HG03196 (cell line): ENCODE data around the gene GDF7.

Experiments
- ATAC-seq: cut with Tn5 transposase; IDR thresholded peaks from one replicate; pipeline ENCODE4 v1.9.1; 2021; ENCODE audit not compliant: unreplicated experiment

The GDF7 gene

DNA sequence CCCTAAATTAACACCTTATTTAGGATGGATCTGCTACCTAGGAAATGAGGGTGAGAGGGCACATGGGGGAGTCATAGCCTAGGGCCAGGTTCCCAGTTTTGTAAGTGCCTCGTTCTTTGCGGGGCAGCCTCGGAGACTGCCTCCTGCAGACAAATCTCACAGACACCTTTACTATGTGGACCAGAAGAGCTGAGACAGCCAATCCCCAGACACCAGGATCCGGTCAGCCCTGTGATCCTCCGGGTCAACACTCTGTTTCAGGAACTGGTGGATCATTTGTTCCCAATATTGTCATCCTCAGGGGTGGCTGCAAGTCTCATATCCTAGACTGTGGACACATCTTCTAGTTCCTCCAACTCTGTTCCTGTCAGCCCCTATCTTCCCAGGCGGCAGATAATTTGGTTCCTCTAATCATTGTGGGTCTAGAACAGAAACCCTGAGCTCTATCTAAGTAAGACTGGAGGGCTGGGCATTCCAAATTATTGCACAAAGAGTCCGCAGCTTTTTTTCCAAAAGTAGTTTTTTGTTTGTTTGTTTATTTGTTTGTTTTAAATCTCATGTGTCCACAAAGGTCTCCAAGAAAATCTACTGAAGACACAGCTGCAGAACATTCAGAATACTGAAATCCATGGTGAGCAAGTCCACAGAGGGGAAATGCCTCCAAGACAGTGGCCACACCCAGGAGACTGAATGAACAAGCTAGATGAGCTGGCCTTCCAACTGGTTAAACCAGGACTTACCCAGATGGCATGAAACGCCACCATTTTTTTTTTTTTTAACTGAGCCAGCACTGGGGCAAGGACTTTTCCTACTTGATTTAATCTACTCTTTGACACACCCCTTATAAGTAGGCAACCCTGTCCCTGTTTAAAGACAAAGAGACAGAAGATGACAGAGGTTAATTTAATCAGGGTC, 6.2 kb upstream of the GDF7 start:
- ATAC-seq = no peak

DNA sequence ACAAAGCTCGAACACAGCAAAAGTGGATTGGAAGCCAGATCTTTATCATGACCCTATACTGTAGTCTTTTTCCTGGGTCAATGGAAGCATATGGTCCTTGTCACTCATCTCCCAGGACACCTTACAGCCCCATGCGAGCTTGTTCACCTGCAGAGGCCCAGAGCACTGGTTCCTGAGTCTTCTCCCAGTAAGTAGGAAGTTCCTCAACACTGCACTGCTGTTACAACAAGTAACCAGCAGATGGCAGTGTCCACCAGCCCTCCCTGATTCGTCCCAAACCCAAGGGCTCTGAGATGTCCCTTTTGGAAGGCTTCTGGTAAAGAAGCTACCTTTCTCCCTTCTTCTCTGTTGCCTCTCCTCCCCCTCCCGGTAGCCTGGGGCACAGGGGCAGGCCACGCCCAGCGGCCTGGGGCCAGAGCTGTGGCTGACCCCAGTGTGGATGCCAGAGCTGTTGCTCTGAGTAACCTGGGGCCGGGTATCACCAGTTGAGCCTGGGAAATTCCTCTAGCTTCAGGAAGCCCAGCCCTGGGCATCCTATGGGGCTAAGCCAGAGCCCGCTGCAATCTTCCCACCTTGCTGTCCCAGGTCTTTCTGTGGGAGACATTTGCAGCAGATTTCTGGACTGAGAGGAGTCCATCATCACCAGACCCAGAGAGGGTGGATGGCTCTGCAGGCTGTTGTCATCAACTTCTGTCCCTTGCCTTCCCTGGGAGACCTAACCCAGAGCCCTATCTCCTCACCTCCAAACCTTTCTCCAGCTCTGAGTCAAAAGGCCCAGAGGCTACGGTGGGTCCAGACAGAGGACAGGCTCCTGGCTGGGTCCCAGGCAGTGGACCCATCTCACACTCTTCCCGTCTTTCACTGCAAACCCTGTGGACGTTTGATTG, 5.3 kb upstream of the GDF7 start:
- ATAC-seq = peak; percentile 67

DNA sequence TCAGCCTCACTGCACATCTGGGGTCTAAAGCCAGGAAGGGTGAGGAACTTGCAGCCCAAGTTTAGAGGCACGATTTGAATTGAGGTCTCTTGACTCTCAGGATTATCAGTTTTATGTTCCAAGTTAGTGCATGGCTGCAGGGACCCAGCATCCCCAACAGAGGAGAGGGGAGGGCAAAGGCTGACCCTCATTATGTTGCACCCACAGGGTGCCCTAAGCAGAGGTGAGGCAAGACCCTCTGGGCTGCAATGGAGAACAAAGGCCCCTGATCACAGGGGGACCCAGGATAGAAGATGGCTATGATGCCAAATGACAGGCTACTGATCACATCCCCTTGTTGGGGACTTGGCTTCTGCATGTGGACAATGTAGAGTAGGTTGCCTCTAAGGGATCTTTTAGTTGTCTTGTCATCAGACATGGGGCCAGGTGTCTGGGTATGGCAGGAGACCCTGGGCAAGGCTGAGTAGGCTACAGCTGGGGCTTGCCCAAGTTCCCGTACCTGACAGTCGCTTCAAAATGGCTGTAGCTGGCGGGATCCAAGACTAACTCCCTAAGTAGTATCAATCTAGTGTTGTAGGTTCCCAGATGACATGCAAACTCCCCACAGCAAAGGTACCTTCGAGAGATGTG, 4.5 kb upstream of the GDF7 start:
- ATAC-seq = no peak

DNA sequence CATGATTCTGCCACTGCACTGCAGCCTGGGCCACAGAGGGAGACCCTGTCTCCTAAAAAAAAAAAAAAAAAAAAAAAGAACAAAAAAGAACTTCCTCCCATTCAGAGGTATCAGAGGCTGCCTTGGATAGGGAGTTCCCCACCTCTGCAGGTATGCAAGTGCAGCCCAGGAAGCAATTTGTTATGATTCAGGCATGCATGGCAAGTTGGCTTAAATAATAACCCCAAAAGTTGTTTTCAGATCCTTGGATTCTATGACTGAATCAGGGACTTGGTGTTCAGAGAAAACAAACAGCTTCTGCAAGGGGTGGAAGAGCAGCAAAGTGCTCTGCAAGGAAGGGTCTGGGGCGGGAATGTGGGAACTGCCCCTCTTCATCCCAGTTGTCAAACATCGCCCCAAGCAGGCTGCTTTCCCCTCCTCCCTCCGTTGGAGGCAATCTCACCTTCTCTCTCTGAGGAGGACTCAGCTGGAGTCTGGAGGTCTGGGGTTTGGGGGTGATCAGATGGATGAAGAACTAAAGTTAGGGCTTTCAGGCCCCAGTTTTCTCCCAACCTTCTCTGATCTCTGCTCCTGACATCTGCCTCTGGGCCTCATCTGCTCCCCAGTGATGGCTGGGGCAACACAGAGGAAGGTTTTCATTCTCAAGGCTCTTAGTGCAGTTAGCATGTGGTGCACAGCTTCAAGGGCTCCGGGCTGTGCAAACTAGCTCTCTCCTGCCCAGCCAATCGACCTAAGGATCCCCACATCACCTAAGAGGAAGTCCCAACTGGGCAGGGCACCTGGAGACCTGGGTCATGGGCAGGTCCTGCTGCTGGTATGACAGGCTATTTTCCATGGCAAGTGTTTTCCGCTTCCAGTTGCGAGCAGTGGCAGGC, 3.5 kb upstream of the GDF7 start:
- ATAC-seq = no peak

DNA sequence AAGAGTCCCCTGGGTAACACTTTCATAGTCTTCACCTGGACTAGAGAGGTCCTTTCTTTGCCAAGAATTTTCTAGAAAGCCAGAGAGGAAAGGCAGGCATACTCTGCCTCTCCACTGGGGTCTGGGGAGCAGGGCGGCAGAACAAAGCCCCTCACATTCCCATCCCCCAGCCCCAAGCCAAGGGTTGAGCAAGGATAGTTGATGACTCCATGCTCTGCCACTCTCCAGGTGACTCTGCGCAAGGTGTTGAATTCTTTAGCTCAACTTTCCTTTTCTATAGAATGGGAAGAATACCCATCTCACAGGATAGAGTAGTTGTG, 2.9 kb upstream of the GDF7 start:
- no peak for ATAC-seq

DNA sequence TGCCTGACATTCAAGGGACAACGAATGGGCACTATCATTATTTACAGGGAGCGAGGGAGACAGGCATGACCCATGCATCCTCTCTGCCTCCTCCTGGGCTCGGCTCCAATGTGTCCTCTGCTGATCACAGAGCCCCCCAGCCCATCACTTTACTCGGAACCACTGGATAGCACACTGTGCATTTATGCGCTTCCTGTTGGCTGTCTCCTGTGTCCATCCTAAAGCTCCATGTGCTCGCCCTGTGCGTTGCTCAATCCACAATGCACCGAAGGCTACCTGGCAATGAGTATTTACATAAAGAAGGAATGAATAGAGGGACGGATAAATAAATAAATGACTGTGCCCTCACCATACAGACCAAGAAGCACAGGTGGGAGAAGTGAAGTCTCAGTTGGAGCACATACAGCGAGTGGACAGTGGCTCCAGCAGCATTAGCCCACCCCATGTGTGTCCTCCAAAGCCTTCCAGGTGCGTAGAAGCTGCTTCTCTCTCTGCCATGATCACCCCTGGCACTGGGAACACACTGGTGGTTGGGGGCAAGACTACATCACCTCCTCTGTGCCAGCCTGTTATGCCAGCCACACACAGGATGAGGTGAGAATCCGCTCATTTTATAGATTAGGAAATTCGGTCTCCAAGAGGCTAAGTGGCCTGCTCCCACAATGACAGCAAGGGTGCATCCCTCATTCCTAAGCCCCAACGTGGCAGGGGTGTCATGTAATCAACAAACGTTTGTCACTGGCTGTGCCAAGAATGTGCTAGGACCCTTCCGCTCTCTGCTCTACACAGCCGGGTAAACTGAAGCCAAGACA, 2.3 kb upstream of the GDF7 start:
- ATAC-seq = no peak

DNA sequence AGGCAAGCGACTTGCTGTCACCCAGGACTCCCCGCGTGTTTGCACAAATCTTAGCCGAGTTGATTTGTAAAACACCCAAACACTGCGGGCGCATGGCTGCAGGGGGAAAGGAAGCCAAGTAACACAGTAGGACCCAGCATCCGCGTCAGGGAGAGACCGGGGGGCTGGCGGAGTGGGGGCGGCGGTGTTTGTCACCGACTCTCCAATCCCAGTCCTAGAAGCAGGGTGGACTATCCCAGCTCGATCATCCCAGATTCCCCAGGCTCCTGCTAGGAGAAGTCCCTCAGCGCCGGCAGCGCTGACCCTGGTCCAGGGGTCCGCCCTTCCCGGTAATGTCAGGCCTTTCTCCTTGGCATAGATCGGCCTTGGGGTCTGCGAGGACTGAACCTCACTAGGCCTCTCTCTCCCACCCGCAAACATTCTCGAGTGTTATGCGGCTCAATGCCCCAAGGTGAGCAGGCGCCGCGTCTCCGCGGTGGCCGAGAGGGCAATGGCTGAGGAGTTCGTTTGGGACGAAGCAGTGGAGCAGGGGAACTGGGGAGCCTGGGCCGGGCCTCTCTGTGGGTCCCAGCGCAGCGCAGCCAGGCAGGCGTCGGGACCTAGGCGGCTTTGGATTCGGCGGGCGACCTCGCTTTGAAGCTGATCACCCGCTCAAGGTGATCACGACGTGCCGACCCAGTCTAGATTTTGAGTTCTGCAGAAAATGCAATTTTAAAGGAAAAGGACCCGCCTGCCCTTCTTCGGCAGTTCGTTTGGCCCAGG, 1.5 kb upstream of the GDF7 start:
- no peak for ATAC-seq

DNA sequence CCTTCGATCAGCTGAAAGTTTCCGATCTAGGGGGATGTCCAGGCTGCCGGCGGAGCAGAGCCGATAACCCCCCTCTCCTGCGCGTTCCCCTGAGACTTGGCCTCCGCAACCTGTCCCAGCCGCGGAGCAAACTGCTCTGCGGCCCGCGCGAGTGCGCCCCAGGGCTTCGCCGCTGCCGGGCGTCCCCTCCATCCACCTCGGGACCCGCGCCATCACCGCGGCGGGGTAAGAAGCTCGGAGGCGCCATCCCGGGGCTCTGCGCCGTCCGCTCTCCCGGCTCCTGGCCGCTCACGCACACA, 990 bp upstream of the GDF7 start:
- ATAC-seq = no peak

DNA sequence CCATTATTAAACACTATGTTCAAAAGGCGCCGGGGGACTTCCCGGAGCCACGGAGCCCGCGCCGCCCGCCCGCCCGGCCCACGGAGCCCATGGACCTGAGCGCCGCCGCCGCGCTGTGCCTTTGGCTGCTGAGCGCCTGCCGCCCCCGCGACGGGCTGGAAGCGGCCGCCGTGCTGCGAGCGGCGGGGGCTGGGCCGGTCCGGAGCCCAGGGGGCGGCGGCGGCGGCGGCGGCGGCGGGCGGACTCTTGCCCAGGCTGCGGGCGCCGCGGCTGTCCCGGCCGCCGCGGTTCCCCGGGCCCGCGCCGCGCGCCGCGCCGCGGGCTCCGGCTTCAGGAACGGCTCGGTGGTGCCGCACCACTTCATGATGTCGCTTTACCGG, 197 bp downstream of the GDF7 start:
- no peak for ATAC-seq

DNA sequence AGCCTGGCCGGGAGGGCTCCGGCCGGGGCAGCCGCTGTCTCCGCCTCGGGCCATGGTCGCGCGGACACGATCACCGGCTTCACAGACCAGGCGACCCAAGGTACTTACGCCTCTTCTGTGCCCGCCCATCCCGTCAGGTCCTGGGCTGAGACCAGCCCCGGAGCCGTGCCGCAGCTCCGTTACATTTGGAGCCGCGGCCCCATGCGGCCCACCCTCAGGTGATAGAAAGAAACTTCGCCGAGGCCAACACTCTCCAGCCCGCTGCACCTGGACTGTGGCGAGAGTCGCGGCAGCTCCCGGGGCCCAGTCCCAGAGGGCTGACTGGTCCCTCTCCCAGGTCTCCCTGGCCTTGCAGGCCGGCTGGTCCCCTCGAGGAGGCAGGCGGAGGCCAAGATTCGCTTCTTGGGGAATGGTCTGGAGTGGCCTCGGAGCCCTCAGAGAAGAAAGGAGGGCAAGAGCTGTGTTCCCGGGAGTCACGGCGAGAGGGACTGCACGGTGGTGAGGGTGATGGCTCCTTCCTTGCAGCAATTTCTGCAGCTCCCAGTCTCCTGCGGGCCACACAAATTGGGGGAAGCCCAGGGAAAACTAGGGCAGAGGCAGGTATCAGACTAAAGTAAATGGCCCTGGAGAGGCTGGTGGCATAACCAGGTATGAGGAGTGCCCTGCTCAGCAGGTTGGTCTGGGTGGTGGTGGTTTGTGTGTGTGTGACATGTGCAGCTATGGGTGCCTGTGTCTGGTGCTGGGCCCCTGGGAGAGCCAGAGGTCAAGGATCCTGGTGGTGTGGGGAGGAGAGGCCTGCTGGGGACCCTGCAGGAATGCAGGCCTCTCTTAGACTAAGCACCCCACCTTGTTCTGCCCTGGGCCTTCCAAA, 822 bp downstream of the GDF7 start:
- no peak for ATAC-seq

DNA sequence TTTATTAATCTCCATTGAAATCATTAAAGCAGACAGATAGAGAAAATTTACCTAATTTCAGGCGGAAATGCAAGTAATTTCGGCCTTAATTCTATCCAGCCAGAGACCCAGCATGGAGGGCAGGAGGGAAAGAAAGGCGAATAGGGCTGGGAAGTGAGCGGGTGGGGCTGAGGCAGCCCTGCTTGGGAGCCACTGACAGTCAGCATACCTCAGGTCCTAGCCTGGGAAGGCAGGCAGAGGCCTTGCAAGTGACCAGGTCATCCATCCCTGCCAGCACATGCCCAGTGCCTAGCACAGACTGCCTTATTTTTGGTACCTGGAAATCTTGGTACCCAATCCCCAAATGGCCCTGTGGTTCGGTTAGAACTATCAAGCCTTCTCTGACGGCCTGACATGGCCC, 1.5 kb downstream of the GDF7 start:
- ATAC-seq = no peak

DNA sequence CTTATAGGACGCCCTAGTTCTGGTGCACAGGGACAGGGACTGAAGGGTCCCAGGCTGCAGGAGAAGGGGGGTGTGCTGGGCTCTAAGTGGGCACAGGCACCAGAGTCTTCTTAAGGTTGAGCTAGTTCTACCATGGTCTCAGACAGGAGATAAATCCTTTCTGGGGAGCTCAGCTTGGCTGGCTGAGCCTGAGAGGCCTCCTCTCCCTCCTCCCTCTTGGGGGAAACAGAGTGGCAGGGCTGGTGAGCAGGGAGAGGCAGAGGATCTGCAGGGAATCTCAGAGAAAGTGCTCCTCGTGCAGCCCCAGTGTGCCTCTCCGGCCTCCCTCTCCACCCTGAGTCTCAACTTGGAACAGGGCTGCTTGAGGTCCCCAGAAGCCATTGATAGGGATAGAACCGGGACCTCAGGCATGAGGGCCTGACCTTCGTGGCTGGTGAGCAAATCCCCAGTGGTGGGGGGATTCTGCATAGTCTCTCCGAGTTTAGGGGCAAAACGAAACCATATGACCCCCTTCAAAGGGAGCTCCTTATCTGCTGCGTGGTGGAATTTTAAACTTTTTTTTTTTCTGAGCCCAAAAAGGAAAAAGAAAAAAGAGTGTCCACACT, 2.0 kb downstream of the GDF7 start:
- no peak for ATAC-seq

DNA sequence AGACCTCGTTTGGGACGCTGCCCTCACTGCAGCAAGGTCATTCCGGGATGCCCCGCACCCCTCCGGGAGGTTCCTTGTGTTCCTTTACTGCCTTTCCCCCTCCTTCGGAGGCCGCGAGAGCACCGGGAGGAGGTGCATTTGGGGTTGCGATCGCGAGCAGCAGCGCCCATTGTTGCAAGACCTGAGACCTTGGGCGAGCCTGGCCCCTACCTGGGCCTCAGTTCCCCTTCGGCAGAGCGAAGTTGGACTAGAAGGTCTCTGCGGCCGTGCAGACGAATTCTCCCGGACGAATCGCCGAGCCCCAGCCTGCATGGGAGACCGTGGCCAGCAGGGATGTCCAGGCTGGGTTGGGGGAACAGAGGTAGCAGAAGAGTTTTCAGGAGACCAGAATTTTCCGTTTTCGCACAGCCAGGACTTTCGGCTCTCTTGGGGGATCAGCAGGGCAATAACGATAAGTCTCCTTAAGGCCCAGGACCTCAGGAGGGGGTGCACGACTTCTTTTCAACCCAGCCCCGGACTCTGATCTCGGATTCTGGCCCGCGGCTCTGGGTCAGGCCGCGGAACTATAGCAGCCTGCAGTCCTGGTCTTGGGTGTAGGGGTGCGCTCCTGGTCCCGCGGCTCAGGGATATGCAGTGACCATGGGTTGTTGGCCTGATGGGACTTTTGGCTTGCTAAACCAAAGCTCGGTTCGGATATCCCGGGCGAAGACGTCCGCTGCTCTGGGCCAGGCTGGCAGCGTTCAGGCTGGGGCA, 2.8 kb downstream of the GDF7 start:
- ATAC-seq = no peak

DNA sequence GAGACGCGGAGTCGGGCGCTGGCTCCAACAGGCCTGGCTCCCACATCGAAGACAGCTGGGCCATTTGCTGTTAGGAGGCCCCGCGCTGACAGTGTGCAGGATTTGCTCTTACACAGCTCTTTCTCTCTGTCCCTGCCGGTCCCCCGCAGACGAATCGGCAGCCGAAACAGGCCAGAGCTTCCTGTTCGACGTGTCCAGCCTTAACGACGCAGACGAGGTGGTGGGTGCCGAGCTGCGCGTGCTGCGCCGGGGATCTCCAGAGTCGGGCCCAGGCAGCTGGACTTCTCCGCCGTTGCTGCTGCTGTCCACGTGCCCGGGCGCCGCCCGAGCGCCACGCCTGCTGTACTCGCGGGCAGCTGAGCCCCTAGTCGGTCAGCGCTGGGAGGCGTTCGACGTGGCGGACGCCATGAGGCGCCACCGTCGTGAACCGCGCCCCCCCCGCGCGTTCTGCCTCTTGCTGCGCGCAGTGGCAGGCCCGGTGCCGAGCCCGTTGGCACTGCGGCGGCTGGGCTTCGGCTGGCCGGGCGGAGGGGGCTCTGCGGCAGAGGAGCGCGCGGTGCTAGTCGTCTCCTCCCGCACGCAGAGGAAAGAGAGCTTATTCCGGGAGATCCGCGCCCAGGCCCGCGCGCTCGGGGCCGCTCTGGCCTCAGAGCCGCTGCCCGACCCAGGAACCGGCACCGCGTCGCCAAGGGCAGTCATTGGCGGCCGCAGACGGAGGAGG, 3.5 kb downstream of the GDF7 start:
- ATAC-seq = no peak

DNA sequence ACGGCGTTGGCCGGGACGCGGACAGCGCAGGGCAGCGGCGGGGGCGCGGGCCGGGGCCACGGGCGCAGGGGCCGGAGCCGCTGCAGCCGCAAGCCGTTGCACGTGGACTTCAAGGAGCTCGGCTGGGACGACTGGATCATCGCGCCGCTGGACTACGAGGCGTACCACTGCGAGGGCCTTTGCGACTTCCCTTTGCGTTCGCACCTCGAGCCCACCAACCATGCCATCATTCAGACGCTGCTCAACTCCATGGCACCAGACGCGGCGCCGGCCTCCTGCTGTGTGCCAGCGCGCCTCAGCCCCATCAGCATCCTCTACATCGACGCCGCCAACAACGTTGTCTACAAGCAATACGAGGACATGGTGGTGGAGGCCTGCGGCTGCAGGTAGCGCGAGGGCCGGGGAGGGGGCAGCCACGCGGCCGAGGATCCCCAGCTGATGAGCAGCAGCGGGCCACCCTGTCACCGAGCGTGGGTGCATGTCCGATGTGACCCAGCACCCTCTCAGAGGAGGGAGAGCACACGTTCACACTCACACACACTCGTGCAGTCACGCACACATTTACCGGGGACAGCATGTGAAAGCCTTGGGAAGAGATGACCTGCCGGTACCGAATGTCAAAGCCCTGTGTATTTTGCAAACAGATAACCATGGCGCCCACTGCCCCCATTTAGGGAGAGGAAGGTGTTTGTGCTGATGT, 4.2 kb downstream of the GDF7 start:
- ATAC-seq = no peak

DNA sequence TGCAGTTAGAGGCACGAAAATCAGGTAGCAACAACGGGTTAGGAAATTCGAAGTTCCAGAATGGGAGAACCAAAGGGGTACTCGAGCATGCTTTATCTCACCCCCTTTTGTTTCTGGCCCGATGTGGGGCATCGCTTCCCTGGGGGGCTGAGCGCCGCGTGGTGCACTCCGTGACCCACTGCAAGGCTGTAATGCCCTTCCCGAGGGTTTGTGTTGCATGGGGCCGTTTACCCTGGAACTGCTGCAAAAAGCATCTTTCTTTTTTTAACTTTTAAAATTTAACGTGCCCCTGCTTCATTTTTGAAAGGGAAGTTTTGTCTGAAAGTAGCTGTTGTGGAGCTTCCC, 4.8 kb downstream of the GDF7 start:
- no peak for ATAC-seq
